Stimulated activated CD8-positive, alpha-beta memory T cell treated with anti-CD3 and anti-CD28 coated beads, Interleukin-4, amount 100 ng/mL, for 1 hour (primary cell): Measurements from ENCODE around the gene VN1R4.
A peak's percentile ranks its signal among the peaks of the same experiment; 100 is the strongest.
"Not testable (repeated sequence)": the region's sequence is repeated elsewhere in the genome, so short reads cannot be mapped to it uniquely, and the experiment has no call there.

Experiments
- DNase-seq, 2 donors: peaks; one replicate each; pipeline ENCODE4 v3.0.0-alpha.2; 2020; ENCODE audit warnings: low read depth in 2 of 2, low spot score in 1 of 2

Gene VN1R4, protein sequence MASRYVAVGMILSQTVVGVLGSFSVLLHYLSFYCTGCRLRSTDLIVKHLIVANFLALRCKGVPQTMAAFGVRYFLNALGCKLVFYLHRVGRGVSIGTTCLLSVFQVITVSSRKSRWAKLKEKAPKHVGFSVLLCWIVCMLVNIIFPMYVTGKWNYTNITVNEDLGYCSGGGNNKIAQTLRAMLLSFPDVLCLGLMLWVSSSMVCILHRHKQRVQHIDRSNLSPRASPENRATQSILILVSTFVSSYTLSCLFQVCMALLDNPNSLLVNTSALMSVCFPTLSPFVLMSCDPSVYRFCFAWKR

DNA sequence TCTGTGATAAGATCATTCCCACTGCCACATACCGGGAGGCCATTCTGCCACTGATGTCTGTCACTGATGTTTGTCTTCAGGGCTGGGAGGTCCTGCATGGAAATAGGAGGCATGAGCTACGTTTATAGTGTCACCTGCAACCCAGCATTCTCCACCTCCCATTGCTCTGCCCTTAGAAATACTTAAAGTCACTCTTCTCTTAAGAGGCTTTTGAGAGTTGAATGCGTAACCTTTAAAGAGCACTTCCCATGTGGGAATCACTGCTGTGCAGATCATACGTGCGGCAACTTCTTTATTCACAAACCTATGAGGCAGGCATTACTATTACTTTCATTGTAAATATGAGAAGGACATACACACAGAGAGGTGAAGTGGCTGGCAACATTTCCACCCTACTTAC, at the start of gene VN1R4:
TSS of gene VN1R4 (minus strand) at position 101 of the 400 bp plus-strand sequence. CDS start at position 43, 58 bp downstream.
- not testable (repeated sequence) for DNase-seq

DNA sequence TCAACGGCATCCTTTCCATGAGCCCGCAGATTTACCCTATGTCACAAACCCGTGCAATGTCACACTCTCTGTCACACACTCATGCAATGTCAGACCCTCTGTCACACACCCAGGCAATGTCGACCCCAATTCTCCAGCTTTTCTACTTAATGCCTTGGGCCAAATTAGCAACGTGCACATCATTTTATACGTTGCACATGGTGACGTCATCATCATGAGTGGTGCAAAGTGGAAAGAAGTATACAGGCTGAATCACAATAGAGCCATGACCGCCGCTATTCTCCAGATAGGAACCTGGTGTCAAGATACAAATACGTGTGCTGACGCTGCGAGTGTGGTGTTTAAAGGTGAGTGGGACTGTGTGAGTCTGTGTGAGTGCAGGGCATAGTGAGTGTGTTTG, 44.4 kb upstream of the VN1R4 start:
- DNase-seq = no peak

DNA sequence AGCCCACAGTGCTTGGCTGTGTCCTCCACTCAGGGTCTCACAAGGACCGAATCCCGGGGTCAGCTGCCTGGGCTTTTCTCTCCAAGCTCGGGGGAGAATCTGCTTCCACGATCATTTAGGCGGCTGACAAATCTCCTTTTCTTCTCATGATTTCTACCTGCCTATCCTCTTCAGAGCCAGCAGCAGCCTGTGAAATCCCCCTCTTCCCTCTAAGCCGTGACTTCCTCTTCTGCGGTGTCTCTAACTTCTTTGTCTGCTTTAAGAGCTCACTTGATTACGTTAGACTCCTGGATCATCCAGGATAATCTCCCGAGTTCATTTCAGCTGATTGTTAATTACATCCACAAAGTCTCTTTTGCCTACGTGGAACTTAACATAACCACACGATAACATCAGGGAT, 43.5 kb upstream of the VN1R4 start:
- DNase-seq = no peak

DNA sequence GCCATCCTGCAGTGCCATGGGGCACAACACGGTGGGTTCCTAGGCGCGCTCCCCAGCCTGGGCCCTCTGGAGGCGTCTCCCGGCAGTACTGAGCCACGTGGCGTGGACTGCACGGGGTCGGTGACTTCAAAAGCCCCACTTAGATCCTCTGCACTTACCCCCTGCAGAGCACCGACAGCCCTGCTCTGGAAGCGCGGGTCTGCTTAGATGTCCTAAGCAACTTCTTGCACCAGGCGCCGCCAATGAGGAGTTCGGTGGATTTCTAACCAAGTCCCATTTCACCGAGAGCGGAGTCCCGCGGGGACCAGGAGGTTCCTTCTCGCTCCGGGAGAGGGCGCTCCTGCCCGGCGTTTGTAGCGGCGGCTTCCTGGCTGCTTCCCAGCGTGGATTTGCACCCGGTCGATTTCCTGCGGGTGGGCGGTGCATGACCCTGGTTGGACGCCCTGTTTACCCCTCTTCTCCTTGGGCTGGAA, 40.9 kb upstream of the VN1R4 start:
- DNase-seq = no peak

DNA sequence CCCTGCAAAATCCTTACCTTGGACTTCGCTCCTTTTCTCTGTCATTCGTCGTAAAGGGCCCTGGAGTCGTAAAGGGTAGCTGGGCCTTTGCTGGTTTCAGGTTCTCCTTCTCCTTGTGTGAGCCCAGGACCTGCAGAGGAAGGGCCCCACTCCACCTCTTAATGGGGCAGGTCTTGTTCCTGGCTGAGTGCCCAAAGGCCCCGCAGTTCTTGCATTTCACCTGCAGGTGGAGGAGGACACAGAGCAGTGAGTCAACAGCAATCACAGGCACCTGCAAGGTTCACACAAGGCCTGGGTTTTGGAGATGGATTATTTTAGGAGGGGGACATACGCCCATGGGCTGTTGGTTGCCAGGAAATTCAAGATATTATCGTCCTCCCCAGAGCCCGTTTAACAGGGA, 33.8 kb upstream of the VN1R4 start:
- not testable (repeated sequence) for DNase-seq

DNA sequence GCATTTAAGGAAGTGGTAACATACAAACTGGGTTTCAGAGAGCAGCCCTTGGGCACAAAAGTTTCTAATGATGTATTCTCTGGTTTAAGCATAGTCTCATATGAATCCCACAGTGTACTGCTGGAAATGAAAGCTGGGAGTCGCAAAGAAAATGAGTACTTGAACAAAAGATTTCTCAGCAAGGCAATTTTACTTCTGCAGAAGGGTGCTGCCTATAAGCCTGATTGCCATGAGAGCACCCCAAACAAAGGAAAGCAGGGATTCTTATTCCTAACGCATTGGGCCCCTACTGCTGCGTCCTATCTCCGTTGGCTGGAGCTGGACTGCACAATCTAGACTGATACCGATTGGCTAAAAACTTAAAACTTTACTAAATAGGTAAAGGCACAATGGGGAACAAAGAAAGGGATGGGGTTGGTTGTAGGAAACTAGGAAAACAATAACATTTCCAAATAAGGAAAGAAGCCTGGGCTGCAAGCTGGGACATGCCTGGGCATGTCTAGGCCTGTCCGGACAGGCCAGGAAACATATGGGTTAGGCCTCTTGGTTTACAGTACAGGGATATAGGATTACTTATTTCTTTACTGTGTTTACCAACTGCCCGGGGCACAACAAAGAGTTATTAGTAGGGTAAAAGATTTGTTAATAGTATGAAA, 27.4 kb upstream of the VN1R4 start:
- no peak for DNase-seq

DNA sequence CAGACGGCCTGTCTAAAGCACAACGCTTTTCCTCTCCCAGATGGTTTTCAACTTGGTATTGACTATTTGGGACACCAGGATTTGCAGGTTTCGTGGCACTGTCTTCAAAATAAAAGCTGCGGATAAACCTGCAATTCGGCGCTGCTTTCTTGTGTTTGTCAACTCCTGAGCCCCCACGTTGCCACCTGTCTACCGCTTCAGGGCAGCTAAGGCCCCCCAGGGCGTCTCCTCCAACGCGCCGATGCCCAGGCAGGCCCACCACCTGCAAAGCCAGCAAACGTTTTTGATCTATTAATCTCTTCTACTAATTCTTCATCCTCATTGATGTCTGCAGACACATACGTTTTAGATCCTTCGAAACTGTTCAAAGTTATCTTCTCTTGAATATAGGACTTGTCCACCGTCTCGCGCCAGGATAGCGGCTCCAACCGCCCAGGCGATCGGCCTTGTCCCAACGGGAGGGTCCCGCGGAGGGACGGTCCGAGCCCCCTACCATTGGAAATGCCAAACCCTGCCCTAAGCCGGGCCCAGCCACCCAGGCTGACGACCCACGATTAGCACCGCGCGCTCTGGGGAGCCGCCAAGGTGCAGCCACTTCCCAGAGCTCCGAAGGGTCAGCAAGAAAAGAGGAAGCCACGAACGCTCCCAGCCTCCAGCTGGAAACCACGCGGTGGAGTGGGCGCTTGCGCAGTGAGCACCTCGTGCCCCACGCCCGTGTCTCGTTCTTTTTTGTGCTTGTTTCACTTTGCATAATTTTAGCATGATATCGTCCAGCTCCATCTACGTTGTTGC, 23.4 kb upstream of the VN1R4 start:
- DNase-seq = no peak

DNA sequence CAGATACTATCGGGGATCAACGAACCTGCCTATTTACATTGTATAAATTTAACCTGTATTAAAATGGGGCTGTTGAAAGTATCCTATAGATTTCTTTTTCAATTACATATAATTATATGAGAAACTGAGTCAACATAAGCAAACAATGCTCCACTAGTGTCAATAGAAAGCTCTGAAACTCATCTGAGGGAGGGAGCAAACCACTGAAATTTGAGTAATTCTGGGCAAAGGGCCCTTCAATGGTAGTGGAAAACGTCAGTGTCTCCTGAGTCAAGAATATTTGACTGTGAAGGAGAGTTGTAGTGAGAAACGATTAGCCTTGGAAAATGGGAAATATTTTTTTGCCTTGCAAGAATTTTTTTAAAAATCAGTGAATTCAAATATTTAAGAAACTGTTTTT, 17.6 kb upstream of the VN1R4 start:
- DNase-seq = no peak

DNA sequence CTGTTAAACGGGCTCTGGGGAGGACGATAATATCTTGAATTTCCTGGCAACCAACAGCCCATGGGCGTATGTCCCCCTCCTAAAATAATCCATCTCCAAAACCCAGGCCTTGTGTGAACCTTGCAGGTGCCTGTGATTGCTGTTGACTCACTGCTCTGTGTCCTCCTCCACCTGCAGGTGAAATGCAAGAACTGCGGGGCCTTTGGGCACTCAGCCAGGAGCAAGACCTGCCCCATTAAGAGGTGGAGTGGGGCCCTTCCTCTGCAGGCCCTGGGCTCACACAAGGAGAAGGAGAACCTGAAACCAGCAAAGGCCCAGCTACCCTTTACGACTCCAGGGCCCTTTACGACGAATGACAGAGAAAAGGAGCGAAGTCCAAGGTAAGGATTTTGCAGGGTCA, 14.4 kb upstream of the VN1R4 start:
- not testable (repeated sequence) for DNase-seq

DNA sequence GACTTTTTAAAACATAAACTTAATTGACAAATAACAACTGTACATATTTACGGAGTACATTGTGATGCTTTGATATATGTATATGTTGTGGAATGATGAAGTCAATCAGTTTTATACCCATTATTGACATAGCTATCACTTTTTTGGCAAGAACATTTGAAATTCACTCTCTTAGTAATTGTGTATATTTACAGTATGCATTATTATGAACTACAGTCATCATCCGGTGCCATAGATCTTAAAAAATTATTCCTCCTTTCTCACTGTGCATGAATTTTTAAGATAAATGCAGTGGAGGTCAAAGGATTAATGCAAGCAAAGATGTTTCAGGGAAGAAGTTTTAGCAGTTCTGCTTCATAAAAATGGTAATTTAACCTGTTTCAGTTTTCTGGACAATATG, 8.0 kb upstream of the VN1R4 start:
- no peak for DNase-seq

DNA sequence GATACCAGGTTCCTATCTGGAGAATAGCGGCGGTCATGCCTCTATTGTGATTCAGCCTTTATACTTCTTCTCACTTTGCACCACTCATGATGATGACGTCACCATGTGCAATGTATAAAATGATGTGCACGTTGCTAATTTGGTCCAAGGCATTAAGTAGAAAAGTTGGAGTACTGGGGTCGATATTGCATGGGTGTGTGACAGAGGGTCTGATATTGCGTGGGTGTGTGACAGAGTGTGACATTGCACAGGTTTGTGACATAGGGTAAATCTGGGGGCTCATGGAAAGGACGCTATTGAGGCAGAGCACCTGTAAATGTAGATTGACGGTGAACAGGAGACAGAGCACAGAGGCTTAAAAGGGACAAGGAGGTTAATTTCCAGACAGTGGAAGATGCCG, 4.5 kb upstream of the VN1R4 start:
- no peak for DNase-seq

DNA sequence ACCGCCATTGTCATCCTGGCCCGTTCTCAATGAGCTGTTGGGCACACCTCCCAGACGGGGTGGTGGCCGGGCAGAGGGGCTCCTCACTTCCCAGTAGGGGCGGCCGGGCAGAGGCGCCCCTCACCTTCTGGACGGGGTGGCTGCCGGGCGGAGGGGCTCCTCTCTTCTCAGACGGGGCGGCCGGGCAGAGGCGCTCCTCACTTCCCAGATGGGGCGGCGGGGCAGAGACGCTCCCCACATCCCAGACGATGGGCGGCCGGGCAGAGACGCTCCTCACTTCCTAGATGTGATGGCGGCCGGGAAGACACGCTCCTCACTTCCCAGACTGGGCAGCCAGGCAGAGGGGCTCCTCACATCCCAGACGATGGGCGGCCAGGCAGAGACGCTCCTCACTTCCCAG, 2.3 kb upstream of the VN1R4 start:
- not testable (repeated sequence) for DNase-seq

DNA sequence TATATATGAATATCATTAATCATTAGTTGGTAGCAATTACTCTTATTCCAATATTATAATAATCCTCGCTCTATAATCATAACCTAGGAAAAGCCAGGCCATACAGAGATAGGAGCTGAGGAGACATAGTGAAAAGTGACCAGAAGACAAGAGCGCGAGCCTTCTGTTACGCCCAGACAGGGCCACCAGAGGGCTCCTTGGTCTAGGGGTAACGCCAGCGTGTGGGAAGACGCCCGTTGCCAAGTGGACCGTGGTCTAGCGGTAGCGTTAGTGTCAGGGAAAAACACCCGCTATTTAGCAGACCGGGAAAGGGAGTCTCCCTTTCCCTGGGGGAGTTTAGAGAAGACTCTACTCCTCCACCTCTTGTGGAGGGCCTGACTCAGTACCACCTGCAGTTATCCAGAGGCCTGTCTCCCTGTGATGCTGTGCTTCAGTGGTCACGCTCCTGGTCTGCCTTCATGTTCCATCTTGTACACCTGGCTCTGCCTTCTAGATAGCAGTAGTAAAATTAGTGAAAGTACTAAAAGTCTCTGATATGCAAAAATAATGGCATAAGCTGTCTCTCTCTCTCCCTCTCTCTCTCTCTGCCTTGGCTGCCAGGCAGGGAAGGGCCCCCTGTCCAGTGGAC, 9.7 kb downstream of the VN1R4 start, which contains the start of gene VN1R2:
TSS of gene VN1R2 (plus strand) at position 578 of the 628 bp plus-strand sequence. CDS start 84 bp downstream, outside the sequence.
- not testable (repeated sequence) for DNase-seq

DNA sequence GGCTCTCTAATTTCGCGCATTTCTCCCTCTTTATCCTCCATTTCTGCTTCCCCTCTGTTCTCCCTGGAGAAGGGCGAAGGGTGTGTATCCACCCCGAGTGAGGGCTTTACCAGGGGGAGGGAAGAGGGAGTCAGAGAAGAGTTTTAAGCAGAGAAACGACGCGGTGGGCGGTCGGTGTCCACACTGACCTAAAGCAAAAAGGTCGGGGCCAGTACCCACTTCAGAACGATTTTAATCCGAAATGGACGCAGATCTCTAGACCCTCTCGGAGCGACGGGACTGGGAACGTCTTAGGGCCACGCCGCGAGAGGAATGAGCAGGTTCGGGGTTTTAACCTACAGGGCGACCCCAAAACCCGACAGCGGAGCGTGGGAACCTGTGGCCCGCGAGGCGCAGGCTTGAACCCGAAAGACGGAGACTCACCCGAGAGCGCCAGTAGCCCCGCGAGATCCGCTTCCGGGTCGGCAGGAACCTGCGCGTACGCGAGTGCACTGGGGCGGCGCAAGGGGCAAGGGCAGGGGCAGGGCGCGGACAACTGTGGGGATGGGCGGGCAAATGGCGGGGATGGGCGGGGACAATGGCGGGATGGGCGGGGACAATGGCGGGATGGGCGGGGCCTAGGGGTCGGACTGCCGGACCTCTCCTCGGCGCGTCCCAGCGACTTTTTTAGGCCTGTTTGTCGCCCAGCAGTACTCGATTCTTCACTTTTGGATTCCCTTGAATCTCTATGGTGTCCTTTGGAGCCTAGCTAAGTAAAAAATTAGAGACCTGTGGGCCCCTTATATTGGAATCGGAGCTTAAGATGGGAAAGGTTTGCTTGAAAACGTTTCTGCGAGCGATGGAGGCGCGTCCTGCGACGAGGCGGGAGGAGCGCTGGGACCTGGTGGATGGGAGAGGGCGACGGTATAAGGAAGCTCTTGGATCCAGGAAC, 12.8 kb downstream of the VN1R4 start, which contains the start of gene ZNF677:
TSS of gene ZNF677 (minus strand) at position 463 of the 931 bp plus-strand sequence. CDS start 3,323 bp downstream, outside the sequence.
- peak; percentile 59 to 70 for DNase-seq

DNA sequence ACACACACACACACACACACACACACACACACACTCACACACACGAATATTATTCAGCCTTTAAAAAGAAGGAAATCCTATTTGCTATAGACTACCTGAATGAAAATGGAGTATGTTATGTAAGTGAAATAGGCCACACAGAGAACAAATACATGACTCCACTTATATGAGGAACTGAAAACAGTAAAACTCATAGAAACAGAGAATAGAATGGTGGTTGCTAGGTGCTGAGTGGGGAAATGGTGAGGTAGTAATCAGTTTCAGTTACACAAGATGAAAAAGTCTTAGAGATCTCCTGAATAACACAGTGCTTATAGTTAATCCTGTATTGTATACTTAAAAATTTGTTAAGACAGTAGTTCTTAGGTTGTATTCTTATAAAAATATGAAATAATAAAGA, 21.0 kb downstream of the VN1R4 start:
- no peak for DNase-seq

DNA sequence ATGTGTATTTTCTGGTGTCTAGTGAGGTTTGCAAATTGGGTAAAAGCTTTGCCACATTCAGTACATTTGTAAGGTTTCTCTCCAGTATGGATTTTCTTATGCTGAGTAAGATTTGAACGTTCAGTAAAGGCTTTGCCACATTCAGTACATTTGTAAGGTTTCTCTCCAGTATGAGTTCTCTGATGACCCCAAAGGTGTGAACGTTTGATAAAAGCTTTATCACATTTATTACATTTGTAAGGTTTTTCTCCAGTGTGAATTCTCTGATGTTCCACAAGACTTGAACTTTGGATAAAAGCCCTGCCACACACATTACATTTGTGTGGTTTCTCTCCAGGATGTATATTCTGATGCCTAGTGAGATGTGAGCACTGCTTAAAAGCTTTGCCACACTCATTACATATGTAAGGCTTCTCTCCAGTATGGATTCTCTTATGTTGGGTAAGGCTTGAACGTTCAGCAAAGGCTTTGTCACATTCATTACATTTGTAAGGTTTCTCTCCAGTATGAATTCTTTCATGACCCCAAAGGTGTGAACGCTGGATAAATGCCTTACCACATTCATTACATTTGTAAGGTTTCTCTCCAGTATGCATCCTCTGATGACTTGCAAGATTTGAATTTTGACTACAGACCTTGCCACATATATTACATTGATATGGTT, 30.3 kb downstream of the VN1R4 start:
- no peak for DNase-seq

DNA sequence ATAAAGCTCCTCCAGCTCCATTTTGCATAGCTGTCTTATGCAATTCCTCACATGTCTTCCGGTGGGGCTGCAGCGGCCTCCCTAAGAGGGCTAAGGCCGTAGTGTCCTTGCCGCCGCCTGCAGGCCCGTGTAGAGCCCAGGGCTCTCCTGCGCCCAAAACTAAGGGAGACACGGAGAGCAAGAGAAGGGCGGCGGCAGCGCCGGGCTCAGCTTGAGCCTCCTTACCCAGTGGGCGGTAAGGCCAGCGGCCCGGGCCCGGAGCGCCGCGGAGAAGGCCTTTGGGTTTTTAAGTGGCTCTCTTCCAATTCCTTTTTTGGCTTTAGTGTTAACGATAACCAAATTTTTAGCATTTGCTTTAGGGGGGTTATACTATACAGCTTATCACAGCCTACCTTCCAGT, 42.9 kb downstream of the VN1R4 start:
- no peak for DNase-seq

DNA sequence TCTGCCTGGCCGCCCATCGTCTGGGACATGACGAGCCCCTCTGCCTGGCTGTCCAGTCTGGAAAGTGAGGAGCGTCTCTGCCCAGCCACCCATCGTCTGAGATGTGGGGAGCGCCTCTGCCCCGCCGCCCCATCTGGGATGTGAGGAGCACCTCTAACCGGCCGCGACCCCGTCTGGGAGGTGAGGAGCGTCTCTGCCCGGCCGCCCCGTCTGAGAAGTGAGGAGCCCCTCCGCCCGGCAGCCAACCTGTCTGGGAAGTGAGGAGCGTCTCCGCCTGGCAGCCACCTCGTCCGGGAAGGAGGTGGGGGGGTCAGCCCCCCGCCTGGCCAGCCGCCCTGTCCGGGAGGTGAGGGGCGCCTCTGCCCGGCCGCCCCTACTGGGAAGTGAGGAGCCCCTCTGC, 44.8 kb downstream of the VN1R4 start:
- DNase-seq = not testable (repeated sequence)
